SU-DHL-6 (cell line): Measurements from ENCODE around the gene PLD5.

Experiments used
- H2AFZ ChIP-seq: fragments of 200-600 bp; sonication (generic); 2 replicates; pipeline ENCODE4 v1.6.1; 2014; ENCODE audit warnings: low read depth, mild to moderate bottlenecking, moderate library complexity, mixed read lengths, antibody characterized with exemption, low read length; ENCODE audit not compliant: severe bottlenecking
- H3F3A ChIP-seq: fragments of 200-600 bp; shearing (Covaris generic); 2 replicates; pipeline ENCODE4 v1.6.0; 2016; ENCODE audit warnings: antibody characterized with exemption, mild to moderate bottlenecking; ENCODE audit not compliant: insufficient read depth
- H3K27ac ChIP-seq: fragments of 200-600 bp; sonication (generic); 2 replicates; pipeline ENCODE4 v1.5.1; 2016; ENCODE audit warnings: low read depth, mild to moderate bottlenecking, low read length, moderate library complexity, mixed read lengths
- H3K27me3 ChIP-seq: fragments of 200-600 bp; sonication (generic), shearing (Covaris generic); 2 replicates; pipeline ENCODE4 v1.6.0; 2014; ENCODE audit warnings: mild to moderate bottlenecking, low read length
- H3K36me3 ChIP-seq: fragments of 200-600 bp; sonication (generic); 2 replicates; pipeline ENCODE4 v1.6.1; 2014; ENCODE audit warnings: mild to moderate bottlenecking, low read length, mixed read lengths
- H3K4me2 ChIP-seq: fragments of 300-600, 200-600 bp; shearing (Covaris generic), sonication (generic); 2 replicates; pipeline ENCODE4 v1.6.0; 2014; ENCODE audit warnings: low read length, low read depth, mild to moderate bottlenecking; ENCODE audit not compliant: poor library complexity, severe bottlenecking
- H3K4me3 ChIP-seq: fragments of 200-600 bp; sonication (generic); 2 replicates; pipeline ENCODE4 v1.5.1; 2014; ENCODE audit warnings: antibody characterized with exemption, low read length, mild to moderate bottlenecking, mixed read lengths; ENCODE audit not compliant: insufficient read depth, poor library complexity, severe bottlenecking
- H3K79me2 ChIP-seq: fragments of 200-600 bp; sonication (generic); 2 replicates; pipeline ENCODE4 v1.6.1; 2014; ENCODE audit warnings: mild to moderate bottlenecking, low read length, moderate library complexity; ENCODE audit not compliant: insufficient read depth
- H3K9ac ChIP-seq: fragments of 200-600 bp; sonication (generic); 2 replicates; pipeline ENCODE4 v1.7.0; 2014; ENCODE audit warnings: mild to moderate bottlenecking, low read length
- H3K9me2 ChIP-seq: fragments of 200-600 bp; sonication (generic); replicated peaks from 2 replicates; pipeline ENCODE4 v1.6.1; 2014; ENCODE audit warnings: low read length; ENCODE audit not compliant: insufficient read depth
- H3K9me3 ChIP-seq: fragments of 200-600 bp; sonication (generic); 2 replicates; pipeline ENCODE4 v1.6.1; 2014; ENCODE audit warnings: low read length, mixed read lengths; ENCODE audit not compliant: insufficient read depth
- H4K20me1 ChIP-seq: fragments of 200-600 bp; sonication (generic); 2 replicates; pipeline ENCODE4 v1.6.1; 2014; ENCODE audit warnings: low read depth, mild to moderate bottlenecking, antibody characterized with exemption, low read length, moderate library complexity, mixed read lengths
- EZH2phosphoT487 ChIP-seq: fragments of 200-600 bp; sonication (generic), shearing (Covaris generic); conservative IDR thresholded peaks from 2 replicates; pipeline ENCODE4 v1.6.1; 2018; ENCODE audit warnings: mild to moderate bottlenecking, antibody characterized with exemption, low read length, moderate library complexity, mixed read lengths
- TF ChIP-seq, protein P1 (sequence below): fragments of 200-600 bp; sonication (generic); IDR thresholded peaks from one replicate; pipeline ENCODE4 v1.5.1; 2017; ENCODE audit warnings: antibody characterized with exemption, mild to moderate bottlenecking, low read length, moderate library complexity; ENCODE audit not compliant: insufficient read depth, poor library complexity, severe bottlenecking

The PLD5 gene

DNA sequence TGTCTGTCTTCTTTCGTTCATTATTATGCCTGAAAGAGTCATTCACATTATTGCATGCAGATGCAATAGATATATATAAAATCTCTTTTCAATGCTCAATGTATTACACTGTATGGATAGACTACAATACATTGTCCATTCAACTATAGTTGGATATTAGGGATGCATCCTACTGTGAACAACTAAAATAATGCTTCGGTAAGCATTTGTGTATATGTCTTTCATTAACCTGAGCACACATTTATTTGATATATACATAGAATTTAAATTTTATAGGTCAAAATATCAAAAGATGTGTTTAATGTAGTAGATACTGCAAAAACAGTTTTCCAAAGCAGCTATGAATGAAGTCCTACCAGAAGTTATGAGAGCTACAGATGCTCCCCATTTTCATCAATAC is 8.9 kb downstream of the PLD5 start:
- H2AFZ ChIP-seq: no peak overlapping the region
- H3K4me2 ChIP-seq: no peak overlapping the region
- H3K9me3 ChIP-seq: no peaks in the 10 kb centered on the region
- no peaks in the 10 kb centered on the region for H4K20me1 ChIP-seq
- no peak overlapping the region for H3K4me3 ChIP-seq
- H3K9ac ChIP-seq: no peak overlapping the region
- H3F3A ChIP-seq: no peaks in the 10 kb centered on the region
- H3K36me3 ChIP-seq: no peaks in the 10 kb centered on the region
- TF ChIP-seq EZH2phosphoT487: no peak
- TF ChIP-seq, protein P1, sequence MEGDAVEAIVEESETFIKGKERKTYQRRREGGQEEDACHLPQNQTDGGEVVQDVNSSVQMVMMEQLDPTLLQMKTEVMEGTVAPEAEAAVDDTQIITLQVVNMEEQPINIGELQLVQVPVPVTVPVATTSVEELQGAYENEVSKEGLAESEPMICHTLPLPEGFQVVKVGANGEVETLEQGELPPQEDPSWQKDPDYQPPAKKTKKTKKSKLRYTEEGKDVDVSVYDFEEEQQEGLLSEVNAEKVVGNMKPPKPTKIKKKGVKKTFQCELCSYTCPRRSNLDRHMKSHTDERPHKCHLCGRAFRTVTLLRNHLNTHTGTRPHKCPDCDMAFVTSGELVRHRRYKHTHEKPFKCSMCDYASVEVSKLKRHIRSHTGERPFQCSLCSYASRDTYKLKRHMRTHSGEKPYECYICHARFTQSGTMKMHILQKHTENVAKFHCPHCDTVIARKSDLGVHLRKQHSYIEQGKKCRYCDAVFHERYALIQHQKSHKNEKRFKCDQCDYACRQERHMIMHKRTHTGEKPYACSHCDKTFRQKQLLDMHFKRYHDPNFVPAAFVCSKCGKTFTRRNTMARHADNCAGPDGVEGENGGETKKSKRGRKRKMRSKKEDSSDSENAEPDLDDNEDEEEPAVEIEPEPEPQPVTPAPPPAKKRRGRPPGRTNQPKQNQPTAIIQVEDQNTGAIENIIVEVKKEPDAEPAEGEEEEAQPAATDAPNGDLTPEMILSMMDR: no peak
- H3K9me2 ChIP-seq: no peaks in the 10 kb centered on the region
- H3K27me3 ChIP-seq: no peaks in the 10 kb centered on the region
- H3K79me2 ChIP-seq: no peaks in the 10 kb centered on the region
- H3K27ac ChIP-seq: no peak overlapping the region

DNA sequence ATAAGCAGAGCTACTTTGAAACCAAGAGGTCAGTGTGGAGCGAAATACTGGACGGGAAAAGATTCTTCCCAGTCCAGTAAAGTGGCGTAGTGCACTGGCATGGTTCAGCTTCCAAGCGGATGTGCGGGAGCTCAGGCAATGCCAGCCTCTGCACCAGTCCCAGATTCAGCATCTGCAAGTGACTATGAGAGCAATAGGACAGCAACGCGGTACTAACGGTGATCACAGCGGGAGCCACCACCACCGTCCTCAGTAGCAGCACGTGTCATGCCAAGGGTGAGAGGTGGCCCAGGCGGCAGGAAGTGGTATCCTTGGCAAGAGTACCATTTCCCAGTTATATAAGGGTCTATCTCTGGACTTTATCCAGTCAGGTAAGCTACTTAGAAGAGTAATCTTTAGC is 17.8 kb downstream of the PLD5 start:
- no peak overlapping the region for H3K9ac ChIP-seq

DNA sequence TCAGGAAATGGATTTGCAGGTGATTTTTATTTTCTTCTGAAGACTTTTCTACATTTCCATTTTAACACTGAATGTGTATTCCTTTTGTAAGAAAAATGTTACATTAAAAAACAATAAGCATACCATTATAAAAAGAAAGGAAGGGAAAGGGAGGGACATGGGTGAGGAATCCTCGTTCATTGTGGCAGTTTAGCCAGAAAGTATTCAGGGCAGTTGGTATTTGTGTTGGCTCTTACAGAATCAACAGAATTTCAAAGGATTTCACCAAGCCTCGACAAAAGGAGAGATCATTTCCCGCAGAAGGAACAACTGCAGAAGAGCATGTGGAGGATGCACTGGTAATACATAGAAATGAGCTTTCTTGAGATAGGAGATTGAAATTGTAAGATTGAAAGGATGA is 35.0 kb downstream of the PLD5 start:
- Histone ChIP-seq H4K20me1 (no peaks in the 10 kb centered on the region), H2AFZ (no peak overlapping the region), H3K4me2 (no peak overlapping the region), H3K9me3 (no peaks in the 10 kb centered on the region), H3K36me3 (no peaks in the 10 kb centered on the region), H3K9ac (no peak overlapping the region), H3K9me2 (no peaks in the 10 kb centered on the region), H3K27ac (no peak overlapping the region), H3K27me3 (no peaks in the 10 kb centered on the region), H3K4me3 (no peak overlapping the region), H3F3A (no peaks in the 10 kb centered on the region), H3K79me2 (no peaks in the 10 kb centered on the region)
- TF ChIP-seq, protein P1: no peak
- no peak for TF ChIP-seq EZH2phosphoT487

More for the DNA sequence above, 17.8 kb downstream of the PLD5 start:
- Histone ChIP-seq H2AFZ (no peak overlapping the region), H3K36me3 (no peaks in the 10 kb centered on the region), H3F3A (no peaks in the 10 kb centered on the region), H3K9me3 (no peaks in the 10 kb centered on the region), H3K27ac (no peak overlapping the region), H3K27me3 (no peaks in the 10 kb centered on the region), H4K20me1 (no peaks in the 10 kb centered on the region), H3K4me3 (no peak overlapping the region), H3K79me2 (no peaks in the 10 kb centered on the region), H3K9me2 (no peaks in the 10 kb centered on the region), H3K4me2 (no peak overlapping the region)
- TF ChIP-seq EZH2phosphoT487: no peak
- TF ChIP-seq, protein P1: no peak
